Measurements from ENCODE around the gene TKT.

DNA sequence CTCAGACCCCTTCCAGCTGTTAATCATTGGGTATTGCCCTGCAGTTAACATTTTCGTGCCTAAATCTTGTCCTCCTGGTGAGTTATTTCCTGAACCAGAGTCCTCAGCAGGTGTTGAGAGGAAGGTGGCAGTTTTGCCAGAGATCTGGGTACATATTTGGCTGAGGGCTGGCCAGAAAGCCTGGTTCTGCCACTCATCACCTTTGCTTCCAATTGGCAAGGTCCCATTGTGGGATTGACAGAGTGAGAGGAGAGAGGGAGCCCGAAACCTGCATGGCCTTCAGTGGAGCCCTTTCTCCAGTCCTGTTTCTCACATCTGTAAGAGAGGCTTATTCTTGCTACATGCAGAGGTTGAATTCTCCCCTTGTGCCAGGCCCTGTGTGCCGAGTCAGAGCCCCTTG is 8.9 kb upstream of the TKT start:
- TF ChIP-seq, protein P1, sequence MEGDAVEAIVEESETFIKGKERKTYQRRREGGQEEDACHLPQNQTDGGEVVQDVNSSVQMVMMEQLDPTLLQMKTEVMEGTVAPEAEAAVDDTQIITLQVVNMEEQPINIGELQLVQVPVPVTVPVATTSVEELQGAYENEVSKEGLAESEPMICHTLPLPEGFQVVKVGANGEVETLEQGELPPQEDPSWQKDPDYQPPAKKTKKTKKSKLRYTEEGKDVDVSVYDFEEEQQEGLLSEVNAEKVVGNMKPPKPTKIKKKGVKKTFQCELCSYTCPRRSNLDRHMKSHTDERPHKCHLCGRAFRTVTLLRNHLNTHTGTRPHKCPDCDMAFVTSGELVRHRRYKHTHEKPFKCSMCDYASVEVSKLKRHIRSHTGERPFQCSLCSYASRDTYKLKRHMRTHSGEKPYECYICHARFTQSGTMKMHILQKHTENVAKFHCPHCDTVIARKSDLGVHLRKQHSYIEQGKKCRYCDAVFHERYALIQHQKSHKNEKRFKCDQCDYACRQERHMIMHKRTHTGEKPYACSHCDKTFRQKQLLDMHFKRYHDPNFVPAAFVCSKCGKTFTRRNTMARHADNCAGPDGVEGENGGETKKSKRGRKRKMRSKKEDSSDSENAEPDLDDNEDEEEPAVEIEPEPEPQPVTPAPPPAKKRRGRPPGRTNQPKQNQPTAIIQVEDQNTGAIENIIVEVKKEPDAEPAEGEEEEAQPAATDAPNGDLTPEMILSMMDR (IDR thresholded peaks at IDR 0.05; ENCODE audit: low read depth, low read length): no peak
- no peak for TF ChIP-seq EZH2phosphoT487 (IDR thresholded peaks at IDR 0.05; ENCODE audit: low read depth)

Data from OCI-LY3 (cell line).